GM21360 (cell line): ENCODE measurements around the gene IFFO2.
"Not testable (repeated sequence)": the region's sequence is repeated elsewhere in the genome, so short reads cannot be mapped to it uniquely, and the experiment has no call there.

Source experiments
- ATAC-seq: cut with Tn5 transposase; IDR thresholded peaks from one replicate; pipeline ENCODE4 v1.9.1; 2021; ENCODE audit warnings: mild to moderate bottlenecking, moderate library complexity; ENCODE audit not compliant: unreplicated experiment

IFFO2 gene

DNA sequence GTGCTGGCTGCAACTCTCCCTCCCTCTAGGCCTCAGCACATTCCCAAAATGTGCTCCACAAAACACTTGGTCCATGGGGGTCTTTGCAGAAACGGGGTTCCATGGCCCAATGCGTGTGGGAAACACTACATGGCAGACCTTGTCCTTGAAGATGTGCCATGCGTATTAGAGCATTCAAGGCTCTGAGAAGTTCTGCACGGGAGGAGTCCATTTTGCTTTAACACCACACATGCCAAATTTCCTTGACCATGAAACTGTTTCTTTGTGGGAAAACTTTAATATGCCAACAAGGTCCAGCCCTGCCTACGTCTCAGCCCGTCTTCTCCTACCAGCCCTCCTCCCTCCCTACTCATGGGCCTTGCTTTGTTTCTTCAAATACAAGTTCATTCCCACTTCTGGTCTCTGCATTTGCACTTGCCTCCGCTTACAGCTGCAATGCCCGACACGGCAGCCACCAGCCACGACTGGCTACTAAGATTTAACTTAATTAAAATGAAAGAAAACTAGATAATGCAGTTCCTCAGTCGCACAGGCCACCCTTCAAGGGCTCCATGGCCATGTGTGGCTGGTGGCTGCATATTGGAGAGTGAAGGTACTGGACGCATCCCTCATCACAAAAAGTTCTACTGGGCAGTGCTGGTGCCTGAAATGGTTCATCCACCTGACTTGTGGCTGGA is 77.8 kb downstream of the IFFO2 start:
- ATAC-seq = no peak

DNA sequence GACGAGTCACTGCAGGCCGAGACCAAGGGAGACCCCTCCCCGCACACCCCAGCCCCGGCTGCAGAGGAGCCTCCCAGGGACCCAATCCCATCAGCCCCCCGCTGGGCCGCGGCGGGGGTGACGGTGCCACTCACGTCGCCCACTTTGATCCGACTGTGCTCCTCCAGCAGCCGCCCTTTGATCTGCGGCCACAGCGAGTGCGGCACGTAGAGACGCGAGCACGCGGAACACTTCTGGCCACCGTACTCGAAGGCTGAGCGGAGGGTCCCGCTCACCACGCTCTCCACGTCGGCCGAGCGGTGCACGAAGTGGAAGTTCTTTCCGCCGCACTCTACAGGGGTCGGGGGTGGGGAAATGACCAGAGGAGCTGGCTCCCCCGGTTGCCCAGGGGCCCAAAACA is 79.2 kb downstream of the IFFO2 start:
- no peak for ATAC-seq

DNA sequence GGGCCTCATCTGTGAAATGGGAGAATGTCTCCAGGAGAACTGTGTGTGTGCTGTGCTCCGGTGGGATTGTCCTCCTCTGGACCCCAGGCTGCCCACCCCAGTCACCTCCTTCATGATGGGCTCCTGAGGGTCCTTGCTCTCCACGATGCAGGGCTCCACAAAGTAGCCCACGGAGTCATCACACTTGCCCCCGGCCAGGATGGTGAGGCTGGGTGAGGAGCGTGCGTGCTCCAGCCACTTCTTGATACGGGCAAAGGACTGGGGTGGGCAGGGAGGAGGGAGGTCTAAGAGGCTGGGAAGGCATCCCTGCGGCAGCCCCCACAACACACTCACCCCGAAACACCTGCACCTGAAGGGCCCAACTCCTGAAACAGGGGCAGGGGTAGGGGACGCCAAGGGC is 80.3 kb downstream of the IFFO2 start:
- no peak for ATAC-seq

DNA sequence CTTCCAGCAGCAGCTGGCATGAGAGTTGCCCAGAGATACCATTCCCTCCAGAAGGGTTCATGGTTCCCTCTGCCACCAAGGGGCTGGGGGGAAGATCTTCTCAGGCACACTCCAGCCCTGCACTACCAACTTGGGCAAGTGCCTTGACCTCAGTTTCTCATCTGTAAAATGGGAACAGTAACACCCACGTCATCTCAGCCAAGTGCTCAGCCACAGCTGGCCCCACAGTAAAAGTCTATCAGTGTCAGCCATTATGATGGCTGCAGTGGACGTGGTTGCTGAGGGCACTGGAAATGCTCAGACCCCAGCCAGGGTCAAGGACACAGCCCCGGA is 80.7 kb downstream of the IFFO2 start:
- no peak for ATAC-seq

DNA sequence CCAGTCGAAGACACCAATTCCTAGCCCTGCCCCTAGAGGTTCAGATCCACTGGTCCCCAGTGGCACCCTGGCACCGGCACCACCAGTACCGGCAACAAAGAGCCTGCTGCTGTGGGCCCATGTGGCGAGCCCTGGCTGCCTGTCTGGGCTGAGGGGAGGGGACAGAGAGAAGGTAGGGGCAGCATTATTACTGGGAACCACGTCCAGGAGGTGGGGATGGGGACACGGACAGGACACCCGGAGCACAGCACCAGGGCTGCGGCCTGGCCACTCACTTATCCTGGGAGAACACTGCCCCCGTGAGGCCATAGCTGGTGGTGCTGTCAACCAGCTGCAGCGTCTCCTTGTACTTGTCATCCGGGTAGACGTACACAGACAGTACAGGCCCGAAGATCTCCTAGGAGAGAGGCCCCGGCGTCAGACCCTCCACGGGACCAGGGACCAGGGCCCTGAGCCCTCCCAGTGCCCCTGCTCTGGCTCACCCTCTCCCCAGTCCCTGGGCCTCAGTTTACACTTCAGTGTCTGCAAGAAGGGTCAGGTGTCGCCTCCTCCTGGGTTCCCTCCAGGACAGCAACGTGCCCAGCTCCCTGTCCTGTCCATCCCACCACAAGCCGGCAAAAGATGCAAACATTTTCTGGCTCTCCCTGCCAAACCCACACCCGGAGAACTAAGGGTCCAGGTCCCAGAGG is 81.2 kb downstream of the IFFO2 start:
- no peak for ATAC-seq

DNA sequence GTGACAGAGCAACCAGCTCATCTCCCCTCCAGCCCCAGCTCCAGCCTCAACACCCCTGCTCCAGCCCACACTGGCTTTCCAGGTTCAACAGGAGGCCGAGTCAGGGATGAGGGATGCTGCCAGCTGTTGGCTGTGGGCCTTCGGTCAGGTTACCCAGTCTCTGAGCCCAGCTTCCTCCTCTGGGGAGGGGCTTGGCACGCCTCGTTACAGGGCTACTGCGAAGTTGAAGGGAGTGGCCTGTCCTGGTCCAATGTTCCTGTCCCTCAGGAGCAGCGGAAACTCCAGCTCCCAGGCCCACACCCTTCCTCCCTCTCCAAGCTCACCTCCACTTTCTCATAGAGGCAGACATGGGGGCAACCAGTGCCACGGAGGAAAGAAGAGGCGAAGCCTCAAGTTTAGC is 81.9 kb downstream of the IFFO2 start:
- no peak for ATAC-seq

DNA sequence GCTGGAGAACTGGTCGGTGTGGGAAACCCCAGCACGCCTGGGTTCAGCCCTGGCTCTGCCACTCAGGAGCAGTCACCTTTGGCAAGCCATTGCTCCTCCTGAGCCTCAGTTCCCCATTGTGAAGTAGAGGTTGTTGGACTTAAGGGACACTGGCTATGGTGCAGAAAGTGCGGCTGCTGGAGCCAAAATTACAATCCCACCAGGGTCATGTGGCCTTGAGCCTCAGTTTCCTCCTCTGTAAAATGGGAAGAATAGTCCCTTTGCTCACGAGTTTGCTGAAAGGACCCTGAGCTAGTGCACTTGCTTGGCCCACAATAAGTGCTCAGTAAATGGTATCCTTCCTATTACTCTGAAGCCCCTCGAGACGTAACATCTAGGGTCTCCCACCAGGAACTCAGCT is 82.4 kb downstream of the IFFO2 start:
- ATAC-seq = no peak

DNA sequence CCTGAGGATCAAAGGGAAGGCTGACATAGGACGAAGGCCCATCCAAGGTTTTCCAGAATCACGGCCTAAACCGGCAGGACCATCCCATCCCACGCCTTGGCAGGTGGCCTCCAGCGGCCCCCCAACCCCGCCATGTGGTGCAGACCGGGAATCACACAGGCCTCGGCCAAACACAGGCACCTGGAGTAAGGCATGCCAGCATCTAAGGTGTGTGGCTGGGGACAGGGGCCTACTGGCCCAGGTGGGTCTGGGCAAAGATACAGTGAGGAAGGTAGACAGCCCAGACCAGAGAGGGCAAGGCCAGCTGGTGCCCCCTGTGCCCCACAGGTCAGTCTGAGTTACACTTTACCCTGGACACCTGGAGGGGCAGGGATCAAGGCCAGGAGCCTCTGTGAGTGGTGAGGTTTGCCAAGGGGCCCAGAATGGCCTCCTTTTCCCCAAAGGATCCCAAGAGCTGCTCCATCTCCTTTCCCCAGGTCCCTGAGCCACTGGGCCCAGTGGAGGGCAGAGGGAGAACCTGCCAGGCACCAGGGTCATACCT is 84.3 kb downstream of the IFFO2 start:
- no peak for ATAC-seq

DNA sequence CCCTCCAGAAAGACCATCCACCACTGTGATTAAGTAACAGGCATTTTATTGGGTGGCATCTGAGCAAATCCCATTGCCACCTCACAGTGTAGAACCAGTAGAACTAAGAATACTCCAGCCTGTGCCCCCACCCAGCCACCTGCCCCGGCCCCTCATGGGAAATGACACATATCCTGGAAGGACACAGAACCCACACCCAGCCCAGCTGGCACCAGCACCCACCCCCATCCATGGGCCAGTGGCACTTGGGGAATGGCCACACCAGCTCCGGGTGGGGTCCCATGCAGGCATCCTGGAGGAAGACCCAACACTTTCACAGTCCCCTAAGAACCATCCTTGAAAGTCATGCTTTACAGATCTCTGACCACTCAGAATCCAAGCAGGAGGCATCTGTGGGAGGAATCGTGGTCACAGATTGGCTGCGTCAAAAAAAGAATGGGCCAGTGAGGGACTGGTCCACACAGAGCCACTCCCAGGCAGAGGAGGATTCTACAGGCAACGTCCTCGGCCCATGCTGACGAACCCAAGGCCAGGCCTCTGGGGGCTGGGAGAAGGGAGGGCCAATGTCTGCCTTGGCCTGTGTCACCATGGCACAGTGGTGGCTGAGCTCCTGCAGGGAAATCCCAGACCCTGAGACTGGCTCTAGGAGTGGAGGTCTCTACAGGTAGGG is 84.9 kb downstream of the IFFO2 start:
- no peak for ATAC-seq

DNA sequence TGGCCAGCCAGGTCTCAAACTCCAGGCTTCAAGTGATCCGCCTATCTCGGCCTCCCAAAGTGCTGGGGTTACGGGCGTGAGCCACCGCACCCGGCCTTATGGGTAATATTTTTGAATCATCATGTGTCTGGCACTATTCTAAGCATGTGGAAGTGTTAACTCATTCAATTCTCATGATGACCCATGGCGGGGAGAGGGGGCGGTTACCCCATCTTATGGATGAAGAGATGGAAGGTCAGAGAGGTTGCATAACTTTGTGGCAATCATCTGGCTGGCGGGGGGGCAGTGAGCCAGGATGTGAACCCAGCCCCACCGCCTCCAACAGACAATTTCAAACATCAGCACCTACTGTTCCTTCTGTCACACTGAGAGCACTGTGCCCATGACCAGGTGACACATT is 85.5 kb downstream of the IFFO2 start:
- no peak for ATAC-seq

DNA sequence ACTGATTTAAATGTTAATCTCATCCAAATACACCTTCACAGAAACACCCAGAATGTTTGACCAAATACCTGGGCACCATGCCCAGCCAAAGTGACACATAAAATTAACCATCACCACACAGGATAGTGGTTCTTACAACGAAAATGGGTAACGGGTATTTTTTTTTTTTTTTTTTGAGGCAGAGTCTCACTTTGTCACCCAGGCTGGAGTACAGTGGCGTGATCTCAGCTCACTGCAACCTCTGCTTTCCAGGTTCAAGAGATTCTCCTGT is 85.9 kb downstream of the IFFO2 start:
- not testable (repeated sequence) for ATAC-seq

DNA sequence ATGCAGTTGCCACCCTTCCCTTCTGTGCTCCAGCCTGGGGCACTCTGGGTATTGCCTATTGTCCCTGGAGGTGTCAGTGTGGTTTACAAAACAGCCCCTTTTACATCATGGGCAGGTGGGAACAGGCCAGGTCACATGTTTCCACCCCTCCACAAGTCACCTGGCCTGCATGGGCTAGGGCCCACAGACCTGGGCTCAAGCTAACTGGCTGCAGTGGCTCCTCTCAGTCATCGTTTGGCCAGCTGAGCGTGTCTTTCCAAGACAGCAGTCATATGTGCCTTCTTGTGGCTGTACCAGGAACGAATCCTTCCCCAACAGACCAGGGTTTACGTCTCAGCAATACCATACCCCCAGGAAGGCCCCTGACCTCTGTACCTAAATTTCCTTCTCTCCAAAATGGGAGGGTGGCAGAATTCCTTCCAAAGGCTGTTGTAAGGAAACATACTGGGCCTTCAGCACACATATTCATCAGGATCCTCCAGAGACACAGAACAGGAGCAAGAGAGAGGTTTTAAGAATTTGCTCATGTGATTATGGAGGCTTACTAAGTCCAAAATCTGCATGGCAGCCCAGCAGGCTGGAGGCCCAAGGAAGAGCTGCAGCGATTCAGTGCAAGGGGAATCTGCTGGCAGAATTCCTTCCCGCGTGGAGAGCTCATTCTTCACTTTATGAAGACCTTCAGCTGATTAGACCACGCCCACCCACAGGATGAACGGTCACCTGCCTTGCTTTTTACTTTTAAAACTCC is 86.5 kb downstream of the IFFO2 start:
- no peak for ATAC-seq

DNA sequence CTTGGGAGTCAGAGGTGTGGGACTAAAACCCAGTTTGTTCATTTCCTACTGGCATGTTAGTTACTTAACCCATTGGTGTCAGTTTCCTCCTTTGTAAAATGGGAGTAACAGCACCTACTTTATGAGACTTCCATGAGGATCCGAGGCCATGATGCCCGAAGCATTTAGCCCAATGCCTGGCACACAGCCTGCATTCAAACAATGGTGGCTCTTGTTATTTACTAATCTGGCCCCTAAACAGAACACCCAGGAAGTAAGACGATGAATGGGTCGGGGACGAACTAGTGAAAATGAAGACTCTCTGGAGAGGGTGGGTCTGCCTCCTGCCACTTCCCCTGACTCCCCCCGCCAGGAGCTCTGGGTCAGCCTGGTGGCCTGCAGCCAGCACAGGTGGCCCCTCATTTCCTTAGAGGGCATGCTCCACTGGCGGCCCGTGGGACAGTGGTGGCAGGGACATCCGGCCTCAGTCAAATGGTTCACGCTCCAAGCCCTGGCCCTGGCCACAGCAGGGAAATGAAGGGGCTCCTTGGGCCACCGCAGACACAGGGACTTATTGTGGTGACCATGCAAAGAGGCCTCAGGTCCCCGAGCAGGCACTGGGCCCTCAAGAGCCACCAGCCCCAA is 87.6 kb downstream of the IFFO2 start:
- ATAC-seq = no peak

DNA sequence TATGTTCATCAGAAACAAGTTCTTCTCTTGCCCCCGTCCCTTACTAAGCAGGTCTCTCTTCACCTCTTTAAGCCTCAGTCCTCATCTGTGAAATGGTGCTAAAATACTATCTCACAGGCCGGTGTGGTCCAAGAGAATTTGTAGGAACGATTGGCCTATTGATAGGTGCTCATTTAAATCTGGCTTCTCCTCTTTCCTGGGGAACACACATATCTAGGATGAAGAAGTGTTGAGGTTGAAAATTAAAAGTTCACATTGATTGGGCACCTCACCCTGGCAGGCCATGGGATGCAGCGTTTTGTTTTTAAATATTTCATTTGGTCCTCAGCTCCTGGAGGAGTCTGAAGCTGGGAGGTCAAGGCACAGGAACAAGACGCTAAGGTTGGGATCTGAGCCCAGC is 88.1 kb downstream of the IFFO2 start:
- no peak for ATAC-seq

DNA sequence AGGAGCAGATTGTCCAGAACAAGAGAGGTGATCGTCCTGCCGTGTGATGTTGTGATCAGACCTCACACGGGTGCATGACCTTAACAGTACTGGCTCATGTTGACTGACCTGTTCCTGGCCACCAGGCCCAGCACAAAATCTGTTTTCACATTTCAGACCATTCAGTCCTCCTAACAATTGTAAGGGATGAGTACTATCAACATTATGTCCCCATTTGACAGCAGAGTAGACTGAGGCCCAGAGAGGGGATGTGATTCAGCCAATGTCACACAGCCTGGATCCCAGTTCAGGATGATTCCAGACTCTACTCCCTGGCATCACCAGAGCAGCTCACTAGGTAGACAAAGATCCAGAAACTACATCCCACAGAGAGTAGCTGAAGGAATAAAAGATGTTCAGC is 89.6 kb downstream of the IFFO2 start:
- ATAC-seq = no peak

DNA sequence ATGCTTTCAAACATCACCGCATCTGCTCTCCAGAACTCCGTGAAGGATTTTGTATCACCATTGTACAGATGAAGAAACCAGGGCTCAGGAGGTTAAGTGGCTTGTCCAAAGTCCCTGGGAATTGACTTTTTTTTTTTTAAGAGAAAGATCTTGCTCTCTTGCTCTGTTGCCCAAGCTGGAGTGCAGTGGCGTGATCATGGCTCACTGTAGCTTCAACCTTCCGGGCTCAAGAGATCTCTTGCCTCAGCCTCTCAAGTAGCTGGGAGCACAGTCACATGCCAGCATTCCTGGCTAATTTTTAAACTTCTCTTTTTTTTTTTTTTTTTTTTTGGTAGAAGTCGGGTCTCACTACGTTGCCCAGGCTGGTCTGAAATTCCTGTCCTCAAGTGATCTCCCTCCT is 90.2 kb downstream of the IFFO2 start:
- no peak for ATAC-seq

DNA sequence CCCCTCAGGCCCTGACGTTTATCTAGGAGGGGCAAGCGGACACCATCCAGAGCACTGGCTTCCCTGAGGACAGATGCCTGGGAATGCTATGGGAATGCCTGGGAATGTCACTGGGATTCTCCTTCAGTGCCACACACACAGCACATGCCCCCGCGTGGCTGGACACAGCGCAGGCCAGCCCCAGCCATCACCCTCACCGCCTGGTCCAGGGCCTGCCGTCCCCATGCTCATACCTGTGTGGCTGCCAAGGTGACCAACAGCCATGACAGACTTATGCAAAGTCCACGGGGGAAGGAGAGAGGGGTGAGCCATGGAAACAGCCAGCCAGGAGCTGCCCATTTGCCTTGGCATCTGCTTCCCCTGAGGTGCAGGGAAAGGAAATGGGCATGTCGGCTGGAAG is 91.3 kb downstream of the IFFO2 start:
- no peak for ATAC-seq

DNA sequence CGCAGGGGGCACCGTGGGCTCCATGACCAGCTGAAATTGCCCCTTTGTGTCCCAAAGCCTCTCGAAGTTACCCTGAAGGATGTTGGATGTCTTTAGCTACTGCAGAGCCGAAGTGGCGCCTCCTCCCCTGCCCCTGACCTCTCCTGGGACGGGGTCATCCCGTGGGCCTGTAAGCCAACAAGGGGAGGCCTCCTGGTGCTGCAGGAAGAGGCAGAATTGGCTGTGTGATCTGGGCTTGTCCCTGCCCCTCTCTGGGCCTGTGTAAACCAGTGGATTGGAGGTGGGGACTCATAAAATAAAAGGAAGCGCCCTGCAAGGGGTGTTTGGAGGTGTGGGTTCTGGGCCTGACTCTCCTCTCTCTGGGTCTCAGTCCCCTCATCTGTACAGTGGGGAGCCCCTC is 94.9 kb downstream of the IFFO2 start:
- no peak for ATAC-seq

DNA sequence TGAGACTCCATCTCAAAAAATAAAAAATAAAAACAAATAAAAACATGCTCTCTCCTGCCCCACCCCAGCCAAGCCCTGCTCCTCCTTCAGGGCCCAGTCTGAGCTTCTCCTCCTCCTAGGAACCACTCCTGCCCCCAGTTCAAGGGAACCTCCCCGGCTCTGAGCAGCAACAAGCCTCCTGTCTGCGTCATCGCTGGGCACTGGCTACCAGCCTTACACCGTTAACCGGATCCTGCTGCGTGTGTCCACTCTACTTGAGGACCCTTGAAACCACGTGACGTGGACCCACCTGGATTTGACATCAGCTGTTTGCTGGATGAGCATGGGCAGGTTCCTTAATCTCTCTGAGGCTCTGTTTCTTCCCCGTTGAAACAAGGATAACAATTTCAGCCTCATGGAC is 95.4 kb downstream of the IFFO2 start:
- no peak for ATAC-seq

DNA sequence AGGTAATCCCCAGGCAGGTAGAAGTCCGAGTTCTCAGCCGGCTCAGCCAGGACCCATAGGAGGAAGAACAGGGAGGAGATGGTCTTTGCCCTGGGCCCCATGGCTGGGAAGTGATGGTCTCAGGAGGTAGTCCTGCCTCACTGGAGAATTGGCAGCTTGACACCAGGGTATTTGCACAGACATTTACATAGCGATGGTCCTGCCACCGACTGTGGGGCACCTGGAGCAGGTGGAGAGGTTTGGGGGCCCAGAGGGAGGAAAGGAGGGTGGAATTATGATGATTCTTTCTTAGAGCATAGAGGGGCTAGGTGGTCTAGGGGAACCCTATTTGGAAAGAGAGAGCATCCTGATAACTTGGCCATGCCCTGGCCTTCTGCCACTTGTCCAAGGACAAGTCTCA is 96.9 kb downstream of the IFFO2 start, which contains the start of gene TAS1R2:
Gene TAS1R2, minus strand, starts transcription at position 101 of the 400 bp plus-strand sequence. Its CDS starts 0 bp downstream, at position 101.
- ATAC-seq = no peak

DNA sequence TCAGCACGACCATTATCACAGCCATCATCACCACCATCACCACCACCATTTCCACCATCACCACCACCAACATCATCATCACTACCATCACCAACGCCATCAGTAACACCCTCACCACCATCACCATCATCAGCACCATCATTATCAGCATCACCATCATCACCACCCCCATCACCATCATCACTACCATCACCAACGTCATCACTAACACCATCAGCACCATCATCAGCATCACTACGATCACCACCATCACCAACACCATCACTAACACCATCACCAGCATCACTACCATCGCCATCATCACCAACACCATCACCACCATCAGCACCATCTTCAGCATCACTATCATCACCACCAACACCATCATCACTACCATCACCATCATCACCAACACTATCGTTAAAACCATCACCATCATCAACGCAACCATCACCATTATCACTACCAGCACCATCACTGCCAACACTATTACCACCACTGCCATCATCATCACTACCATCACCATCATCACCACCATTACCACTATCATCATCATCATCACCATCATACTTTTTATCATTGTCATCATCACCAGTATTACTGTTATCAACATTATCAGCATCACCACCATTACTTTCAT is 98.3 kb downstream of the IFFO2 start:
- no peak for ATAC-seq
